Panc1 (cell line): ENCODE data around the gene TCF20. TPM values are rescaled to one million over a fixed set of nuclear protein-coding genes. Genes with fewer than 3 reads are reported as not detected.

Source experiments
- ATAC-seq: fragments of 200-7000 bp; cut with Tn5 transposase; 2 replicates; pipeline ENCODE4 v1.9.1; 2020; ENCODE audit warnings: mild to moderate bottlenecking, moderate library complexity
- BruUV-seq: library from RNA; stranded (reverse); fragments of 400-500 nt; replicated peaks from 2 replicates; lab custom pipeline; 2021; lab: Mats Ljungman, UMichigan
- CTCF ChIA-PET: fragments of 300-600 bp; sonication (Branson Sonifier 250); formaldehyde crosslinking; loops from one replicate; lab custom pipeline; 2022; ENCODE audit warnings: antibody characterized with exemption; lab: Charles Lee
- POLR2A ChIA-PET: fragments of 300-600 bp; sonication (Branson Sonifier 250); formaldehyde crosslinking; loops from one replicate; lab custom pipeline; 2022; ENCODE audit warnings: antibody characterized with exemption; lab: Charles Lee
- DNase-seq: peaks from one replicate; pipeline ENCODE4 v3.0.0-alpha.2; 2010; ENCODE audit warnings: low read depth, low spot score
- H3K27ac ChIP-seq: 2 replicates; pipeline ENCODE4 v1.5.1; 2011; ENCODE audit warnings: mild to moderate bottlenecking, low read length, inconsistent platforms
- H3K27me3 ChIP-seq: fragments of 200-500 bp; sonication (Bioruptor generic); 2 replicates; pipeline ENCODE4 v1.6.0; 2014; ENCODE audit warnings: low read length, inconsistent platforms; ENCODE audit not compliant: control insufficient read depth, insufficient read depth
- H3K36me3 ChIP-seq: fragments of 200-500 bp; sonication (Bioruptor generic); 2 replicates; pipeline ENCODE4 v1.5.1; 2014; ENCODE audit warnings: inconsistent platforms, mild to moderate bottlenecking, low read length, moderate library complexity; ENCODE audit not compliant: control insufficient read depth, insufficient read depth
- H3K4me1 ChIP-seq: 2 replicates; pipeline ENCODE4 v1.5.1; 2011; ENCODE audit warnings: inconsistent platforms, mild to moderate bottlenecking, low read length, moderate library complexity; ENCODE audit not compliant: control insufficient read depth, insufficient read depth
- H3K4me3 ChIP-seq, 2 experiments: 2 replicates each; pipeline ENCODE4 v1.5.1; 2011 to 2012; ENCODE audit warnings: low read depth in 2 of 2, low read length in 2 of 2, mild to moderate bottlenecking in 2 of 2, inconsistent platforms in 1 of 2, moderate library complexity in 1 of 2
- H3K9me3 ChIP-seq: fragments of 200-500 bp; sonication (Bioruptor generic); 2 replicates; pipeline ENCODE4 v1.5.1; 2014; ENCODE audit warnings: low read depth, mild to moderate bottlenecking, inconsistent platforms, low read length, moderate library complexity; ENCODE audit not compliant: control insufficient read depth, insufficient read depth
- POLR2AphosphoS5 ChIP-seq: IDR thresholded peaks from 2 replicates; pipeline ENCODE4 v1.6.1; 2012; ENCODE audit warnings: mild to moderate bottlenecking, low read depth, low read length, moderate library complexity
- SIN3A ChIP-seq: IDR thresholded peaks from 2 replicates; pipeline ENCODE4 v1.6.1; 2012; ENCODE audit warnings: low read depth, mild to moderate bottlenecking, low read length, moderate library complexity, borderline replicate concordance; ENCODE audit not compliant: insufficient read depth
- TCF7L2 ChIP-seq: IDR thresholded peaks from 2 replicates; pipeline ENCODE4 v1.6.1; 2011; ENCODE audit warnings: mild to moderate bottlenecking, low read depth, low read length, inconsistent platforms
- in situ Hi-C: cut with HindIII; loops from 2 replicates; pipeline ENCODE4 v1.10.0; 2016; ENCODE audit warnings: low sequenced_read_pairs, low pct_unique_long_range_greater_than_20kb
- intact Hi-C: fragments of 100-400 bp; cut with micrococcal nuclease; formaldehyde crosslinking; loops from one replicate; pipeline ENCODE4 v1.10.0; 2022; ENCODE audit not compliant: unreplicated experiment
- total RNA-seq: library from RNA; stranded (reverse); gene quantifications from one replicate; pipeline ENCODE4 v1.2.1, GENCODE V29; 2021; ENCODE audit not compliant: unreplicated experiment
- TF ChIP-seq, protein P1 (sequence below), 2 experiments: IDR thresholded peaks; 2 replicates each; pipeline ENCODE4 v1.6.1; 2011 to 2012; ENCODE audit warnings: low read depth in 2 of 2, control low read depth in 1 of 2, low read length in 1 of 2, mild to moderate bottlenecking in 1 of 2, moderate library complexity in 1 of 2; ENCODE audit not compliant: insufficient read depth in 1 of 2
- TF ChIP-seq, protein P2 (sequence below): fragments of 450-650 bp; IDR thresholded peaks from 2 replicates; pipeline ENCODE4 v1.5.1; 2017; ENCODE audit warnings: mild to moderate bottlenecking

TCF20 gene
- total RNA-seq, 1 experiment from 2014 or later, result 79.8 TPM

DNA sequence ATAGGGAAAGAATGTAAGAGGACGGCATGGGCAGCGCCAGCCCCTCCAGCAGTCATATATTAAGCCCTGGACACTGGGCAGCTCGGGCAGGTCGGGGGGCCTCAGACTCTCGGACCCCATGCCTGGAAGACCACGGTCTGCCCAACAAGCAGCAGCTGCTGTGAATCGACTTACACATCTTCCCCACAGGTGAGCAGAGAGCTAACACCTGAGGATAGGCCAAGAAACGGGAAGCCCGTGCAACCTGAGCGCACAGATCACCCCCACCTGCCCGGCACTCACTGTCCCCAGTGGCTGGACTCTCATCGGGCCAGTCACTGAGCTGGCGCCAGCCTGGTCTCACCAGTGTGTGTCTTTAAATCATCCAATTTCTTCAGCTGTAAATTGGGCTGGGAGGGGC, 4.7 kb upstream of the TCF20 start:
- CTCF ChIA-PET, result interaction anchor here (0.5 kb wide), 1 partner anchor 197 kb away, joined by 7 read pairs; no protein-coding TSS in a partner anchor
- TF ChIP-seq TCF7L2, result no peak
- TF ChIP-seq, protein P1, sequence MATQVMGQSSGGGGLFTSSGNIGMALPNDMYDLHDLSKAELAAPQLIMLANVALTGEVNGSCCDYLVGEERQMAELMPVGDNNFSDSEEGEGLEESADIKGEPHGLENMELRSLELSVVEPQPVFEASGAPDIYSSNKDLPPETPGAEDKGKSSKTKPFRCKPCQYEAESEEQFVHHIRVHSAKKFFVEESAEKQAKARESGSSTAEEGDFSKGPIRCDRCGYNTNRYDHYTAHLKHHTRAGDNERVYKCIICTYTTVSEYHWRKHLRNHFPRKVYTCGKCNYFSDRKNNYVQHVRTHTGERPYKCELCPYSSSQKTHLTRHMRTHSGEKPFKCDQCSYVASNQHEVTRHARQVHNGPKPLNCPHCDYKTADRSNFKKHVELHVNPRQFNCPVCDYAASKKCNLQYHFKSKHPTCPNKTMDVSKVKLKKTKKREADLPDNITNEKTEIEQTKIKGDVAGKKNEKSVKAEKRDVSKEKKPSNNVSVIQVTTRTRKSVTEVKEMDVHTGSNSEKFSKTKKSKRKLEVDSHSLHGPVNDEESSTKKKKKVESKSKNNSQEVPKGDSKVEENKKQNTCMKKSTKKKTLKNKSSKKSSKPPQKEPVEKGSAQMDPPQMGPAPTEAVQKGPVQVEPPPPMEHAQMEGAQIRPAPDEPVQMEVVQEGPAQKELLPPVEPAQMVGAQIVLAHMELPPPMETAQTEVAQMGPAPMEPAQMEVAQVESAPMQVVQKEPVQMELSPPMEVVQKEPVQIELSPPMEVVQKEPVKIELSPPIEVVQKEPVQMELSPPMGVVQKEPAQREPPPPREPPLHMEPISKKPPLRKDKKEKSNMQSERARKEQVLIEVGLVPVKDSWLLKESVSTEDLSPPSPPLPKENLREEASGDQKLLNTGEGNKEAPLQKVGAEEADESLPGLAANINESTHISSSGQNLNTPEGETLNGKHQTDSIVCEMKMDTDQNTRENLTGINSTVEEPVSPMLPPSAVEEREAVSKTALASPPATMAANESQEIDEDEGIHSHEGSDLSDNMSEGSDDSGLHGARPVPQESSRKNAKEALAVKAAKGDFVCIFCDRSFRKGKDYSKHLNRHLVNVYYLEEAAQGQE (IDR thresholded peaks at IDR 0.05; ENCODE audit: insufficient read depth in 1 of 2, low read depth in 2 of 2, low read length in 1 of 2), result no peak
- TF ChIP-seq, protein P2, sequence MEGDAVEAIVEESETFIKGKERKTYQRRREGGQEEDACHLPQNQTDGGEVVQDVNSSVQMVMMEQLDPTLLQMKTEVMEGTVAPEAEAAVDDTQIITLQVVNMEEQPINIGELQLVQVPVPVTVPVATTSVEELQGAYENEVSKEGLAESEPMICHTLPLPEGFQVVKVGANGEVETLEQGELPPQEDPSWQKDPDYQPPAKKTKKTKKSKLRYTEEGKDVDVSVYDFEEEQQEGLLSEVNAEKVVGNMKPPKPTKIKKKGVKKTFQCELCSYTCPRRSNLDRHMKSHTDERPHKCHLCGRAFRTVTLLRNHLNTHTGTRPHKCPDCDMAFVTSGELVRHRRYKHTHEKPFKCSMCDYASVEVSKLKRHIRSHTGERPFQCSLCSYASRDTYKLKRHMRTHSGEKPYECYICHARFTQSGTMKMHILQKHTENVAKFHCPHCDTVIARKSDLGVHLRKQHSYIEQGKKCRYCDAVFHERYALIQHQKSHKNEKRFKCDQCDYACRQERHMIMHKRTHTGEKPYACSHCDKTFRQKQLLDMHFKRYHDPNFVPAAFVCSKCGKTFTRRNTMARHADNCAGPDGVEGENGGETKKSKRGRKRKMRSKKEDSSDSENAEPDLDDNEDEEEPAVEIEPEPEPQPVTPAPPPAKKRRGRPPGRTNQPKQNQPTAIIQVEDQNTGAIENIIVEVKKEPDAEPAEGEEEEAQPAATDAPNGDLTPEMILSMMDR, result no peak
- TF ChIP-seq POLR2AphosphoS5, result no peak
- no peak for TF ChIP-seq SIN3A
- Histone ChIP-seq H3K4me1 (peaks cover 22% of the 10 kb centered on the region), H3K4me3 (no peak overlapping the region), H3K36me3 (no peaks in the 10 kb centered on the region), H3K27me3 (no peaks in the 10 kb centered on the region), H3K27ac (no peak overlapping the region), H3K9me3 (no peaks in the 10 kb centered on the region)
- intact Hi-C loops, result loop anchor here (10.0 kb wide), 1 partner anchor 160 kb away; the partner anchor contains the start of gene NFAM1
- DNase-seq (no peak), ATAC-seq (no peak)
- no TSS peak for BruUV-seq
- in situ Hi-C loops, result no loop called here
- POLR2A ChIA-PET, result no interaction called here

DNA sequence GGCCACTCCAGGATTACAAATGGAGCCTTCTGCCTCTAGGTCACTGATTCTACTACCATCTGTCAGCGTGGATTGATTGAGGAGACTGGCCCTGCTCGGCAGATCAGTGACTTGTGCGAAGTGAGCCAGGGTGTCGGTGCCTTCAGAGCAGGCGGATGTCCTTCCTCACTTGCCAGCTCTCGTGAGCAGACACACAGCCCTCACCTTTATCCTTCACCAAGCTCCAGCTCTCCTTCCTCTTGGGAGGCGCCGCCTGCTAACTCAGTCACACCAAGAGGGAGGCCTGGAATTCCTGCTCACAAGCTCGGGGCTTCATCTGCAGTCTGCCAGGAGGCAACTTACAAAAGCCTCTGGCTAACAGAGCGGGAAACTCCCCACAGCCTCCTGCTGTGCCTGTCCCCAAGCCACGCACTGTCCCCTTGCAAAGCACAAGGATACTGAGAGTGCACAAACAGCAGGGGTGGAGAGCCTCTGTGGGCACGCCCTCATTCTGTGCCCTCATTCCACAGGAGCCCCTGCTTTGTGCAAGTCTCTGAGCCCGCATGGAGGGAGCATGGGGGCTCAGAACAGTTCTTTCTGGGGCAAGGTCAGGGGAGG, 3.5 kb upstream of the TCF20 start:
- no peaks in the 10 kb centered on the region for H3K27me3 ChIP-seq
- TF ChIP-seq, protein P2, result no peak
- no peak for TF ChIP-seq SIN3A
- TF ChIP-seq POLR2AphosphoS5, result no peak
- TF ChIP-seq, protein P1 (IDR thresholded peaks at IDR 0.05; ENCODE audit: insufficient read depth in 1 of 2, low read depth in 2 of 2, low read length in 1 of 2), result no peak
- no peak for TF ChIP-seq TCF7L2
- DNase-seq (no peak), ATAC-seq (no peak)
- no peaks in the 10 kb centered on the region; the same call in 1 of the 2 replicates for H3K36me3 ChIP-seq
- POLR2A ChIA-PET, result interaction anchor here (0.6 kb wide), 1 partner anchor 161 kb away, joined by 17 read pairs; no protein-coding TSS in a partner anchor
- H3K4me3 ChIP-seq, result no peak overlapping the region
- CTCF ChIA-PET, result interaction anchor here (0.8 kb wide), 1 partner anchor 165 kb away, joined by 8 read pairs; no protein-coding TSS in a partner anchor
- no peak overlapping the region for H3K27ac ChIP-seq
- in situ Hi-C loops (no loop called here), intact Hi-C loops (loop anchor here (10.0 kb wide), 1 partner anchor 161 kb away; the partner anchor contains the start of gene NFAM1)
- no TSS peak for BruUV-seq
- peaks cover 23% of the 10 kb centered on the region for H3K4me1 ChIP-seq
- H3K9me3 ChIP-seq, result no peaks in the 10 kb centered on the region
